RKO (cell line): ENCODE measurements around the gene SLC66A2.

Experiments used
- DNase-seq: peaks from one replicate; pipeline ENCODE4 v3.0.0-alpha.2; 2016; ENCODE audit warnings: low spot score

The SLC66A2 gene

GRCh38 chr18:79903071-79903635, 48.3 kb downstream of the SLC66A2 start:
- DNase-seq = no peak

- no peak for DNase-seq
Measured at GRCh38 chr18:79902640-79903039, 48.8 kb downstream of the SLC66A2 start.

- DNase-seq = no peak
Measured at GRCh38 chr18:79902075-79902474, 49.4 kb downstream of the SLC66A2 start.

GRCh38 chr18:79901665-79902064, 49.8 kb downstream of the SLC66A2 start:
- no peak for DNase-seq

GRCh38 chr18:79900610-79901570, 50.6 kb downstream of the SLC66A2 start:
- no peak for DNase-seq

- DNase-seq = no peak
Measured at GRCh38 chr18:79899609-79900445, 51.6 kb downstream of the SLC66A2 start.

- no peak for DNase-seq
Measured at GRCh38 chr18:79898952-79899608, 52.4 kb downstream of the SLC66A2 start.

GRCh38 chr18:79897940-79898625, 53.4 kb downstream of the SLC66A2 start:
- DNase-seq = no peak

- DNase-seq = peak; percentile 7
Measured at GRCh38 chr18:79896738-79897137, 54.7 kb downstream of the SLC66A2 start.

GRCh38 chr18:79890674-79891073, 60.8 kb downstream of the SLC66A2 start:
- no peak for DNase-seq

GRCh38 chr18:79889569-79889968, 61.9 kb downstream of the SLC66A2 start:
- no peak for DNase-seq

- no peak for DNase-seq
Measured at GRCh38 chr18:79888016-79888415, 63.4 kb downstream of the SLC66A2 start.

GRCh38 chr18:79887181-79888000, 64.1 kb downstream of the SLC66A2 start:
- DNase-seq = no peak

- no peak for DNase-seq
Measured at GRCh38 chr18:79884963-79885728, 66.3 kb downstream of the SLC66A2 start.

- no peak for DNase-seq
Measured at GRCh38 chr18:79884294-79884962, 67.0 kb downstream of the SLC66A2 start.

- no peak for DNase-seq
Measured at GRCh38 chr18:79883461-79884293, 67.8 kb downstream of the SLC66A2 start.

- no peak for DNase-seq
Measured at GRCh38 chr18:79882522-79883241, 68.8 kb downstream of the SLC66A2 start.

GRCh38 chr18:79881695-79882094, 69.8 kb downstream of the SLC66A2 start:
- no peak for DNase-seq
